HUES48 (cell line): Measurements from ENCODE around the gene SLC16A14.

Experiments
- H3K27ac ChIP-seq: one replicate; pipeline ENCODE4 v1.7.0; 2013; ENCODE audit warnings: low read depth, low read length, inconsistent platforms
- H3K27me3 ChIP-seq: 2 replicates; pipeline ENCODE4 v1.6.1; 2013; ENCODE audit warnings: mild to moderate bottlenecking, low read length; ENCODE audit not compliant: control insufficient read depth, insufficient read depth
- H3K36me3 ChIP-seq: 2 replicates; pipeline ENCODE4 v1.6.1; 2013; ENCODE audit warnings: low read length; ENCODE audit not compliant: control insufficient read depth, insufficient read depth
- H3K4me1 ChIP-seq: 2 replicates; pipeline ENCODE4 v1.6.1; 2013; ENCODE audit warnings: mild to moderate bottlenecking, low read length; ENCODE audit not compliant: control insufficient read depth, insufficient read depth
- H3K4me3 ChIP-seq: 2 replicates; pipeline ENCODE4 v1.5.1; 2013; ENCODE audit warnings: mild to moderate bottlenecking, low read depth, low read length
- H3K9ac ChIP-seq: 2 replicates; pipeline ENCODE4 v1.6.1; 2013; ENCODE audit warnings: mild to moderate bottlenecking, low read depth, low read length, moderate library complexity
- H3K9me3 ChIP-seq: 2 replicates; pipeline ENCODE4 v1.6.1; 2013; ENCODE audit warnings: low read length; ENCODE audit not compliant: control insufficient read depth, insufficient read depth

SLC16A14 gene

DNA sequence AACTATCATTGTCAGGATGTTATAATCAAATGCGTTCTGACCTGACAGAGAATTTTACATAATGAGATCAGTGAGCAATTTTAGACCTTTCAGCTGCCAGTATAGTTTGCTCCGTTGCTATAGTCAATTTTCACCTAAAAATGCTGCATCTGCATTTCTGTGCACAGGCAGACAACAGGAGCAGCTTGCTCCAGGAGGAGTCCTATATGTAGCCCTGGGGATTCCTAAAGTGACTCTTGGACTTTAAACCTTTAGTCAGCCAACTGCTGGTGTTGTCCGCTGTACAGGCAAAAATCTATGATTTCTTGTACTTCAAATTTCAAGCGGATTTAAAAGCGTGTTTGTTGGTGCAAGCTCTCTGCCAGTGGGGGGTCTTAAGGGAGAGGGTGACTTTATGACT is 25.7 kb downstream of the SLC16A14 start:
- H3K9ac ChIP-seq = no peak overlapping the region
- no peak overlapping the region for H3K27ac ChIP-seq
- no peaks in the 10 kb centered on the region for H3K4me1 ChIP-seq
- no peaks in the 10 kb centered on the region for H3K9me3 ChIP-seq
- no peaks in the 10 kb centered on the region for H3K36me3 ChIP-seq
- H3K27me3 ChIP-seq = no peaks in the 10 kb centered on the region; the same call in 1 of the 2 replicates
- H3K4me3 ChIP-seq = no peak overlapping the region

GRCh38 chr2:230042195-230042594 is 26.5 kb downstream of the SLC16A14 start:
- Histone ChIP-seq H3K36me3 (no peaks in the 10 kb centered on the region), H3K9me3 (no peaks in the 10 kb centered on the region), H3K4me1 (no peaks in the 10 kb centered on the region), H3K4me3 (no peak overlapping the region), H3K27me3 (no peaks in the 10 kb centered on the region; the same call in 1 of the 2 replicates), H3K27ac (no peak overlapping the region), H3K9ac (no peak overlapping the region)

GRCh38 chr2:230023313-230023712 is 45.4 kb downstream of the SLC16A14 start:
- no peaks in the 10 kb centered on the region for H3K36me3 ChIP-seq
- H3K9me3 ChIP-seq = no peaks in the 10 kb centered on the region
- H3K9ac ChIP-seq = no peak overlapping the region

GRCh38 chr2:230019742-230020141 is 49.0 kb downstream of the SLC16A14 start:
- no peak overlapping the region for H3K9ac ChIP-seq
- no peaks in the 10 kb centered on the region for H3K4me1 ChIP-seq
- no peaks in the 10 kb centered on the region for H3K27me3 ChIP-seq
- H3K4me3 ChIP-seq = no peak overlapping the region
- H3K36me3 ChIP-seq = no peaks in the 10 kb centered on the region
- no peaks in the 10 kb centered on the region for H3K9me3 ChIP-seq
- H3K27ac ChIP-seq = no peak overlapping the region

More at GRCh38 chr2:230023313-230023712, 45.4 kb downstream of the SLC16A14 start:
- Histone ChIP-seq H3K27me3 (no peaks in the 10 kb centered on the region), H3K4me1 (no peaks in the 10 kb centered on the region), H3K27ac (no peak overlapping the region), H3K4me3 (no peak overlapping the region)

DNA sequence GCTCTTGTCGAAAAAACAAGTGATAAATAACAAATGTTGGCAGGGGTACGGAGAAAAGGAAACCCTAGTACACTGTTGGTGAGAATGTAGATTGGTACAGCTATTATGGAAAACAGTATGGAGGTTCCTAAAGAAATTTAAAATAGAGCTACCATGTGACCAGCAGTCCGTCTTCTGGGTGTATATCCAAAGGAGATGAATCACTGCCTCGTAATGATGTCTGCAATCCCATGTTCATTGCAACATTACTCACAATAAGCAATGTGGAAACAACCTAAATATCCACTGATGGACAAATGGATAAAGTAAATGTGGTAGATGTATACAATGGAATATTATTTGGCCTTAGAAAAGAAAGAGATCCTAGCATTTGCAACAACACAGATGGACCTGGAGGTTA is 50.6 kb downstream of the SLC16A14 start:
- no peak overlapping the region for H3K27ac ChIP-seq
- no peaks in the 10 kb centered on the region for H3K4me1 ChIP-seq
- H3K36me3 ChIP-seq = no peaks in the 10 kb centered on the region
- no peaks in the 10 kb centered on the region for H3K9me3 ChIP-seq
- no peaks in the 10 kb centered on the region for H3K27me3 ChIP-seq
- H3K4me3 ChIP-seq = no peak overlapping the region
- no peak overlapping the region for H3K9ac ChIP-seq

GRCh38 chr2:230016844-230017243 is 51.9 kb downstream of the SLC16A14 start:
- no peaks in the 10 kb centered on the region for H3K4me1 ChIP-seq
- no peak overlapping the region for H3K4me3 ChIP-seq
- H3K36me3 ChIP-seq = no peaks in the 10 kb centered on the region
- H3K27me3 ChIP-seq = no peaks in the 10 kb centered on the region
- no peak overlapping the region for H3K9ac ChIP-seq
- H3K27ac ChIP-seq = no peak overlapping the region
- H3K9me3 ChIP-seq = no peaks in the 10 kb centered on the region

DNA sequence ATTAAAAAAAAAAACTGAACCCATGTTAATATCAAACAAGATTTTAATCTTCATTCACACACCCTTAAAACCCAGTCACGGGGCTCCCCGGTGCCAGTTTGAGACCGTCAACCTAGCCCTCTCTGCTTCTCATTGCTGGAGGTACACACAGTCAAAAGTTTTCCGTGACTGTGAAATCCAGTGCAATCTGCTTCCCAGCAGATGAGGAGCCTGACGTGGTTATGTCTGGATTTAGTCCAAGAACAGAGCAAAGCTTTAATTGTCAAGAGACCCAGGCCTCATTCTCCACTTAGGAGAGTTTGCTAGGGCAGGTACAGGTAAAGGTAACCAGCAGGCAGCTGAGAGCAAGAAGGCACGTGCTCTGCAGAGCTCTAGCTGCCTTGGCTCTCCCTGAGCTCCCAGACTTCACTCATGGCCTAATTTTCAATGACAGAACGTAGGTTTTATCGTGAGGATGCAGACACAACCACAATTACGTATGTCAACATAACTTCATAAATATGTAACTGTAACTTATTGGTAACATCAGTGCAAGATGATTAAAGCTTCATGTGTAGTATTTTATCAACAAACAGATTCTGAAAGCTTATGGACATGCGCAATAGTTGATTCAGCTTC is 56.3 kb downstream of the SLC16A14 start:
- H3K9ac ChIP-seq = no peak overlapping the region
- no peaks in the 10 kb centered on the region for H3K27me3 ChIP-seq
- no peak overlapping the region for H3K27ac ChIP-seq
- H3K4me1 ChIP-seq = no peaks in the 10 kb centered on the region
- H3K4me3 ChIP-seq = no peak overlapping the region
- no peaks in the 10 kb centered on the region for H3K36me3 ChIP-seq
- no peaks in the 10 kb centered on the region for H3K9me3 ChIP-seq

GRCh38 chr2:230011617-230012016 is 57.1 kb downstream of the SLC16A14 start:
- Histone ChIP-seq H3K36me3 (no peaks in the 10 kb centered on the region), H3K9ac (no peak overlapping the region), H3K4me3 (no peak overlapping the region), H3K27ac (no peak overlapping the region), H3K9me3 (no peaks in the 10 kb centered on the region), H3K4me1 (no peaks in the 10 kb centered on the region), H3K27me3 (no peaks in the 10 kb centered on the region)

GRCh38 chr2:230010501-230010900 is 58.2 kb downstream of the SLC16A14 start:
- Histone ChIP-seq H3K4me3 (no peak overlapping the region), H3K36me3 (no peaks in the 10 kb centered on the region), H3K9me3 (no peaks in the 10 kb centered on the region), H3K27me3 (no peaks in the 10 kb centered on the region), H3K9ac (no peak overlapping the region), H3K27ac (no peak overlapping the region), H3K4me1 (no peaks in the 10 kb centered on the region)

GRCh38 chr2:230008708-230009066 is 60.0 kb downstream of the SLC16A14 start:
- Histone ChIP-seq H3K4me1 (no peaks in the 10 kb centered on the region), H3K27me3 (no peaks in the 10 kb centered on the region), H3K9ac (no peak overlapping the region), H3K4me3 (no peak overlapping the region), H3K36me3 (no peaks in the 10 kb centered on the region), H3K27ac (no peak overlapping the region), H3K9me3 (no peaks in the 10 kb centered on the region)

DNA sequence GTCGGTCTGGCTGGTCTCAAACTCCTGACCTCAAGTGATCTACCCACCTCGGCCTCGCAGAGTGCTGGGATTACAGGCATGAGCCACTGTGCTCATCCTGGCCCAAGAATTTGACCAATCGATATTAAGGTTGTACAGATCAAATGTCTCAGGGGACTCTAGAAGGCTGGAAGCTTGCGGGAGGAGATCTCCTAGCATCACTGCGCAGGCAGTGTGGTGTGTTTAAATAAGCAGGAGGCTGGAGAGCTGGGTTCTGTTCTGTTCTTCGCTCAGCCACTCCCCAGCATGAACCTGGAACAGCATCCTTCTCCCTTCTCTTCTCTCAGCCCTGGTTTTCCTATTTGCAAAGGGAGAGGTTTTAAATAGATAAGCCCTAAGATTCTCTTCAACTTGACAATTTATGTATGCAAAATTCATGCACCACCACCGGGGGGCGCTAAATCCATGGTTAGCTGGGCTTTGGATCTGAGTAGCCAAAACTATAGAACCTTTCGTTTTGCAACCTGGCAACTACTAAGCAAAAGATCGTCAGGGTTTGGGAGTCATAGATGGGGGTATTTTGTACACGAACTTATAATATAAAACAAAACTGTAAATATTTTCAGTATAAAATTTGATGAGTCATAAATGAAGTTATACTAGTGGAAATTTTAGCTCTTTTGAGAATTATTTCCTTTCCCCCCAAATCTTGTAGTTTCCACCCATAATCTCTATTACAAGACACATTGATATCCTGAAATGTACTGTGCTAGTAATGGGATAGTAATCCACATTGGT is 60.6 kb downstream of the SLC16A14 start:
- Histone ChIP-seq H3K27me3 (no peaks in the 10 kb centered on the region), H3K27ac (no peak overlapping the region), H3K9me3 (no peaks in the 10 kb centered on the region), H3K4me1 (no peaks in the 10 kb centered on the region), H3K9ac (no peak overlapping the region), H3K4me3 (no peak overlapping the region), H3K36me3 (no peaks in the 10 kb centered on the region)
